Dermis microvascular lymphatic vessel endothelial cell (primary cell): Measurements from ENCODE around the gene SIGMAR1. TPM values are rescaled to one million over a fixed set of nuclear protein-coding genes. Genes with fewer than 3 reads are reported as not detected.

ENCODE experiments used
- total RNA-seq: library from RNA; depleted of rRNA; stranded (reverse); fragments of >200 nt; gene quantifications from 2 replicates; pipeline ENCODE4 v1.2.1, GENCODE V29; 2014

The SIGMAR1 gene
- total RNA-seq, 1 donor from 2014 or later, result 34.9 TPM

Other genes with a start within 250 kb of the SIGMAR1 start
- gene FAM219A, start 179.2 kb downstream of the SIGMAR1 start, total RNA-seq, result 5.0 and 6.1 TPM in 2 replicates
- gene DNAI1, start 179.0 kb downstream of the SIGMAR1 start, total RNA-seq, result not detected in 2 replicates
- under 0.01 TPM in 1 of 2 replicates, not detected in the other for gene ENHO, start 114.8 kb downstream of the SIGMAR1 start, total RNA-seq
- not detected in 2 replicates for gene CNTFR, start 48.1 kb downstream of the SIGMAR1 start, total RNA-seq
- gene RPP25L, start 25.7 kb downstream of the SIGMAR1 start, total RNA-seq, result 16.9 and 17.7 TPM in 2 replicates
- 76.0 and 80.8 TPM in 2 replicates for gene DCTN3, start 17.3 kb downstream of the SIGMAR1 start, total RNA-seq
- gene ARID3C, start 8.7 kb downstream of the SIGMAR1 start, total RNA-seq, result 0.25 TPM in 1 of 2 replicates, not detected in the other
- gene GALT, start 8.9 kb upstream of the SIGMAR1 start, total RNA-seq, result 23.5 and 33.4 TPM in 2 replicates
- gene IL11RA, start 14.4 kb upstream of the SIGMAR1 start, total RNA-seq, result 3.5 and 4.9 TPM in 2 replicates
- not detected in 2 replicates for gene CCL27, start 24.9 kb upstream of the SIGMAR1 start, total RNA-seq
- gene CCL19, start 53.5 kb upstream of the SIGMAR1 start, total RNA-seq, result not detected in 2 replicates
- gene CCL21, start 72.3 kb upstream of the SIGMAR1 start, total RNA-seq, result 1.8 and 12.0 TPM in 2 replicates